SH-SY5Y (cell line): Measurements from ENCODE around the gene LYPD3.

Experiments used
- GATA2 ChIP-seq: IDR thresholded peaks from 2 replicates; pipeline ENCODE4 v1.6.1; 2011; ENCODE audit warnings: mild to moderate bottlenecking, low read depth, low read length
- GATA3 ChIP-seq: IDR thresholded peaks from 2 replicates; pipeline ENCODE4 v1.6.1; 2011; ENCODE audit warnings: low read depth, mild to moderate bottlenecking, low read length, moderate library complexity

LYPD3 gene

DNA sequence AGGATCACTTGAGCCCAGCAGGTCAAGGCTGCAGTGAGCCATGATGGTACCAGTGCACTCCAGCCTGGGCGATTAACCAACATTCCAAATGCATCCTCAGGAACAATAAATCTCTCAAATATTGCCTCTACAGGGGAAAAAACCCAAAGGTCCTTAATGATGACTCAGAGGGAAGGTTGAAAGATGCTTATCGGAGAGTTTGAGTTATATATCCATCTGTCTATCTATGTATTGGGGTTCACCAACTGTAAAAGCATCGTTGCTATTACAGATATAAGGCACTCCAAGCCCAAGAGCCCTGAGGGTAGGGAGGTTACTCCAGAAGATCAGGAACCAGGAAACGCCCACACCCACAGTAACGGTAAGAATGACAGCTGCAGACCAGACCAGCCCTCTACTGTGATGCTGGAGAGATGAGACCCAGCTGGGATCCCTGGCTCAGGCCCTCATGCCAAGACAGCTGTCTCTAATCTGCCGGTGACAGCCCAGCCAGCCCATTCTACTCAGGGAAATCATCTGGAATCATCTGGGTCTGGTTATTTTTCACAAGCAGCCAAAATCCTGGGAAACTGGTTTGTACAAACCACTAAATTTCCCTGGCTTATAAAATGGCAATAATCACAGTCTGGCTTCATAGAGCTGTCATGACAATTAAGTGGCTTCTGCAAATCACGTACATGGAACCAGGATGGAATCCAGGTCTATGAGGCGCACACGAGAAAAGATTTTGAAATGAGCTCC lies 26.9 kb downstream of the LYPD3 start:
- TF ChIP-seq GATA3 (no peak), GATA2 (peak; percentile 36; the same call in 1 of the 2 replicates)

DNA sequence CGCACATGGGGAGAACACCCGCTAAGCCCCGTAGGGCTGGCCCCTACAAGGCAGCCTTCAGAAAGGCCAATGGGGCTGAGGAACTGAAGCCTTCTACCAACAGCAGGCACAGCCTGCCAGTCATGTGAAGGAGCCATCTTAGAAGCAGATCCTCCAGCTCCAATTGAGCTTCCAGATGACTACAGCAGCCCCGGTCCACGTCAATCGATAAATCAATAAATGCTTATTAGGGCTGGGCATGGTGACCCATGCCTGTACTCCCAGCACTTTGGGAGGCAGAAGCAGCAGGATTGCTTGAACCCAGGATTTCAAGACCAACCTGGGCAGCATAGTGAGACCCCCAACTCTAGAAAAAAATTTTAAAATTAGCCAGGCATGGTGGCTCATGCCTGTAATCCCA lies 27.7 kb downstream of the LYPD3 start:
- TF ChIP-seq GATA2 (no peak), GATA3 (no peak)

DNA sequence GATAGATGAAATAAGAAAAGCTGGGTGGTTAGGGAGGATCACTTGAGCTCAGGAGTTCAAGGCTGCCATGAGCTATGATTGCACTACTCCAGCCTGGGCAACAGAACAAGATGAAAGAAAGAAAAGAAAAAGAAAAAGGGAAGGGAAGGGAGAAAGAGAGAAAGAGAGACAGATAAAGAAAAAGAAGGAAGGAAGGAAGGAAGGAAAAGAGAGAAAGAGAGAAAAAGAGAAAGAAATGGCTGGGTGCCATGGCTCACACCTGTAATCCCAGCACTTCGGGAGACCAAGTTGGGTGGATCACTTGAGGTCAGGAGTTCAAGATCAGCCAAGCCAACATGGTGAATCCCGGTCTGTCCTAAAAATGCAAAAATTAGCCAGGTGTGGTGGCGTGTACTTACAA lies 29.6 kb downstream of the LYPD3 start:
- no peak for TF ChIP-seq GATA2
- TF ChIP-seq GATA3: no peak

DNA sequence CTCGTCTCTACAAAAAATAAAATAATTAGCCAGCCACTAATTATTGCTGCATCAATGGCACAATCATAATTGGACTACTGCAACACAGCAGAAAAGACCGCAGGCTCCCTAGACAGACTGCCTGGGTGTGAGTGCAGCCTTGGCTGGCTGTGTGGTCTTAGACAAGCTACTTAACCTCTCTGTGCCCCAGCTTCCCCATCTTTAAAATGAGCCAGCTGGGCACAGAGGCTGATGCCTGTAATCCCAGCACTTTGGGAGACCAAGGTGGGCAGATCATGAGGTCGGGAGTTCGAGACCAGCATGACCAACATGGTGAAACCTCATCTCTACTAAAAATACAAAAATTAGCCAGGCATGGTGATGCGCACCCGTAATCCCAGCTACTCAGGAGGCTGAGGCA lies 31.7 kb downstream of the LYPD3 start:
- TF ChIP-seq GATA2 (no peak), GATA3 (no peak)

DNA sequence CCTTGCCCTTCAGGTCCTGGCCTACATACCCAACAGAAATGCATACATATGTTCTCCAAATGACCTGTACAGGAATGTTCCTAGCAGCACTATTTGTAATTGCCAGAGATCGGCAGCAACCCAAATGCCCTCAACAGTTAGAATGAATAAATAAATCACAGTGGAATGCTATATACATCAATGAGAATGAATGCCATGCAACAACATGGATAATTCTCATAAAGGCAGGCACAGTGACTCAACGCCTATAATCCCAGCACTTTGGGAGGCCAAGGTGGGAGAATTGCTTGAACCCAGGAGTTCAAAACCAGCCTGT lies 32.1 kb downstream of the LYPD3 start:
- TF ChIP-seq GATA2 (no peak), GATA3 (no peak)

DNA sequence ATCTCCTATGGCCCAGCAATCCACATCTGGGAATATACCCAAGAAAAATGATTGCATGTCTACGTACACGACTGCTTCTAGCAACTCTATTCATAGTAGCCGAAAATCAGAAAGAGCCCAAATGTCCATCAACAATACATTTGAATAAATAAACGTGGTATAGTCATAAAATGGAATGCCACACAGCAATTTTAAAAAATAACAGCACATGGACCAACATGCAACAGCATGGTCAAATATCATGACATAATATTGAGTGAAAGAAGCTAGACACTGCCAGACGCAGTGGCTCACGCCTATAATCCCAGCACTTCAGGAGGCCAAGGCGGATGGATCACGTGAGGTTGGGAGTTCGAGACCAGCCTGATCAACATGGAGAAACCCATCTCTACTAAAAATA lies 34.4 kb downstream of the LYPD3 start:
- TF ChIP-seq GATA2: no peak
- TF ChIP-seq GATA3: no peak

DNA sequence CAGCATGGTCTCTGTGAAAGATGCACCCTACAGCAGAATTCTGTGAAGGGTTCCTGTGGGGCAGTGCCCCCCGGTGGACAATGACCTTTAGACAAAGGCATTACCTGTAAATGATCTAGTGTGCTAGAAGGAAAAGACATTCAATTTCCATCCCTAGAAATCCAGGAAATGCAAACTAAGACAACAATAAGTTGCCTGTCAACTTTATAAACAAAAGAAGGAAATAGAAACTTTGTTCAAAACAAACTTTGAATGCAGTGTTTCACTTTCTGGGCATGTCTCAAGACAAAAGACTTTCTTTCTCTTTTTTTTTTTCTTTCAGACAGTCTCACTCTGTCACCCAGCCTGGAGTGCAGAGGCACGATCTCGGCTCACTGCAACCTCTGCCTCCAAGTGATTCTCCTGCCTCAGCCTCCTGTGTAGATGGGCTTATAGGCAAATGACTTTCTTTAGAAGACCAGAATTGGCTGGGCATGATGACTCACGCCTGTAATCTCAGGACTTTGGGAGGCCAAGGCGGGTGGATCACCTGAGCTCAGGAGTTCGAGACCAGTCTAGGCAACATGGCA lies 35.2 kb downstream of the LYPD3 start:
- TF ChIP-seq GATA2: no peak
- no peak for TF ChIP-seq GATA3

DNA sequence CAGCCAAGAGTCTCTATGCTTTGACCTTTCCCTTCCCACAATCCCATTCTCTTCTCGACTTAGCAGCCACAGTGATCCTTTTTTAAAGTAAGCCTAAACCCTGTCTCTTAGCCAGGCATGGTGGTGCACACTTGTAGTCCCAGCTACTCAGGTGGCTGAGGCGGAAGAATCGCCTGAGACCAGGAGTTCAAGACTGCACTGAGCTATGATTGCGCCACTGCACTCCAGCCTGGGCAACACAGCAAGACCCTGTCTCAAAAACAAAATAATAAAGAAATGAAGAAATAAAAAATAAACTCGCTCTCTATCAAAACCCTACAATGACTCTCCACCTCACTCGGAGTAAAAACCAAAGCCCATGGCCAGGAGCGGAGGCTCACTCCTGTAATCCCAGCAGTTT lies 36.0 kb downstream of the LYPD3 start:
- no peak for TF ChIP-seq GATA3

DNA sequence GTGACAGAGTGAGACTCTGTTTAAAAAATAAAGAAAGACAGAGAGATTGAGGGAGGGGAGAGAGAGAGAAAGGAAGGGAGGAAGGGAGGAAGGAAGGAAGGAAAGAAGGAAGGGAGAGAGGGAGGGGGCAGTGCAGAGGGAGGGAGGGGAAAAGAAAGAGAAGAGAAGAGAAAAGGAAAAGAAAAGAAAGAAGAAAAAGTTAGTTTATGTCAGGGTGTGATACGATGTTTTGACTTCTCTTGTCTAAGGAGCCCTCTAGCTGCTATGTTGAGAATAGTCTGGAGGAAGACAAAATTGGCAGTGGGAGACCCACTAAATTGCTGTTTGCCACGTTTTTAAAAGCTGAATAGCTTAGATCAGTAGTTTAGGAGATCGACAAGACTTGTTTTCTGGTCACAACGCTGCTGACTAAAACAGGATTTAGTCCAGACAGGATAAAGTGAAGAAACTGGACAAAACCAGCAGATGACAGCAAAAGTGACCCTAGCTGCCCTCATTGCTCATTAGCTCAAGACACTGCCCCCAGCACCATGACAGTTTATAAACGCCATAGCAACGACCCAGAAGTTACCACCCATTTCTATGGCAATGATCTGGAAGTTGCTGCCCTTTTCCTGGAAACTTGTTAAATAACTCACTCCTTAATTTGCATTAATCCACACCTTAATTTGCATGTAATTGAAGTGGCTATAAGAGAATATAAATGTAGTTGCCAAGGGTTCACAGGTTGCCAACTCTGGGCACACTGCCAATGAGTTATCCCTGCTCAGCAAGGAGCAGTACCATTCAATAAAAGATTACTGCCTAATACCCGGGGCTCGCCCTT lies 39.6 kb downstream of the LYPD3 start:
- TF ChIP-seq GATA3 (no peak), GATA2 (no peak)

DNA sequence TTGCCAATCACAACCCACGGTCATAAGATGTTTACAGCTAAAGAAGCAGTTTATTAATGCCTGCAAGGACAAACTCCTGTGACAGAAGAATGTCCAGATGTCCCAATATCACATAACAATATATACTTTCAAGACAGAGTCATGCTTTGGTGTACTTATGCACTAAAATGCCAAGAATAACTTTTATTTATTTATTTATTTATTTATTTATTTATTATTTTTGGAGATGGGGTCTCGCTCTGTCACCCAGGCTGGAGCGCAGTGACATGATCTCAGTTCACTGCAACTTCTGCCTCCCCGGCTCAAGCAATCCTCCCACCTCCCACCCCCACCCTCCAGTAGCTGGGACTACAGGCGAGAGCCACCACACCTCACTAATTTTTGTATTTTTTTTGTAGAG lies 41.6 kb downstream of the LYPD3 start:
- no peak for TF ChIP-seq GATA3
- no peak for TF ChIP-seq GATA2

DNA sequence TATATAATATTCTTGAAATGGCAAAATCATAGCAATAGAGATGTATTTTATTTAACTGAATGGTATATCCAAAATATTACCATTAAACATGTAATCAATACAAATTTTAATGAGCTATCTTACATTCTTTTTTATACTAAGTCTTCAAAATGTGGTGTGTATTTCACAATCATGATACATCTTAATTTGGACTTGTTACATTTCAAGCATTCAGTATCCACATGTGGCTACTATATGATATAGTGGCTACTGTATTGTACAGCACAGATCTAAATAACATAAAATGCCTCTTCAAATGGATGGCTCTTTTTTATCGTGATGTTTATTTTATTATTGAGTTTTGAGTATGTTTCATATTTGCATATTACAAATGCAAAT lies 42.7 kb downstream of the LYPD3 start:
- TF ChIP-seq GATA2 (no peak), GATA3 (no peak)

DNA sequence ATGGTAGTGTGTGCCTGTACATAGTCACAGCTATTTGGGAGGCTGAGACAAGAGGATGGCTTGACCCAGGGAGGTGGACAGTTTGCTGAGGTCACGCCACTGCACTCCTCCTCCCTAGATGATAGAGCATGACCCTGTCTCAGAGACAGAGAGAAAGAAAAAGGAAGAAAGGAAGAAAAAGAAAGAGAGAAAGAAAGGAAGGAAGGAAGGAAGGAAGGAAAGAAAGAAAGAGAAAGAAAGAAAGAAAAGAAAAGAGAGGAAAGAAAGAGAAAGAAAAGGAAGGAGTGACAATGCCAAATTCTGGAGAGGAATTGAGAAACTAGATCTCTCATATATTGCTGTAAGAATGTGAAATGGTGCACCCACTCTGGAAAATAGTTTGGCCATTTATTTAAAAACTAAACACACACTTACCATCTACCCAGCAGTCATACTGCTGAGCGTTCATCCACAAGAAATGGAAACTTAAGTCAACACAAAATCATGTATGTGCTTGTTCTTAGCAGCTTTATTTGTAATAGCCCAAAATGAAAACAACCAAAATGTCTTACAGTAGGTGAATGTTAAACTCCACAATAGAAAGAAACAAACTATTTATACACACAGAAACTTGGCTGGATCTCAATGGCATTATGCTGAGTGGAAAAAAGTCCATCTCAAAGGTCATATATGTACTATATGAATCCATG lies 43.3 kb downstream of the LYPD3 start:
- no peak for TF ChIP-seq GATA3
- no peak for TF ChIP-seq GATA2

DNA sequence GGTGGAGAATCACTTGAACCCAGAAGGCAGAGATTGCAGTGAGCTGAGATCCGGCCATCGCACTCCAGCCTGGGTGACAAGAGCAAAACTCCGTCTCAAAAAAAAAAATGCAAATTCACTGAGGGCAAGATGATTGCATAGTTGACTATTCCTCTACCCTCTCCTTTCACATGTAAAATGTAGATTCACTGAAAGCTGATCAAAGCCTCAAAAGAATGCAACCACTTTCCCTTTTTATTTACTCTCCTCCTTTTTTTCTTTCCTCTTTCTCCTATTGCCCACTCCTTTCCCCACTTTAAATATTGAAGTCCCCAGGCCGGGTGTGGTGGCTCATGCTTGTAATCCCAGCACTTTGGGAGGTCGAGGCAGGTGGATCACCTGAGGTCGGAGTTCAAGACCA lies 44.5 kb downstream of the LYPD3 start:
- TF ChIP-seq GATA3 (no peak), GATA2 (no peak)

DNA sequence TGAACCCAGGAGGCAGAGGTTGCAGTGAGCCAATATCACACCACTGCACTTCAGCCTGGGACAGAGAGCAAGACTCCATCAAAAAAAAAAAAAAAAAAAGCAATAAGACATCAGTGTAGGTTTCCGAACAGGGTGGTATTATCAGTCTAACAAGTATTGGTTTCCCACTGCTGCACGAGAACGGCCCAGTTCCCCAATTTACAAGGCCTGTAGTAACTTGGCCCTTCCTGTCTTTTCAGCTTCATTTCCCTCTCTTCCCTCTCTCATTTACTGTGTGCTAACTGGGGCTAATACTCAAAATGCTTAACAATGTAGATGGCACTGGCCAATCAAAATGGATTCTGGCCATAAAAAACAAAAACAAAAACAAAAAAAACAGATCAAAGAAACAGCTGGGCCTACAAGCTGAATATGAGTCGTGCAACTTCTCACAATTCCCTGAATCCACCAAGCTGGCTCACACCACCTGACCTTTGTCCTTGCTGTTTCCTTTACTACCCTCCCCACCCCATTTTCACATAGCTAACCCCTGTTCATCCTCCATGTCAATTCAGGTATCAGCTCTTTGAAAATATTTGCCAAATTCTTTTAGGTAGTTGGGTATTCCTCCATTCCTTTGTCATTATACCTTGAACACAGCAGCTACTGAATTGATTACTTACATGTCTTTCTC lies 48.3 kb downstream of the LYPD3 start:
- TF ChIP-seq GATA3: no peak
- TF ChIP-seq GATA2: no peak

DNA sequence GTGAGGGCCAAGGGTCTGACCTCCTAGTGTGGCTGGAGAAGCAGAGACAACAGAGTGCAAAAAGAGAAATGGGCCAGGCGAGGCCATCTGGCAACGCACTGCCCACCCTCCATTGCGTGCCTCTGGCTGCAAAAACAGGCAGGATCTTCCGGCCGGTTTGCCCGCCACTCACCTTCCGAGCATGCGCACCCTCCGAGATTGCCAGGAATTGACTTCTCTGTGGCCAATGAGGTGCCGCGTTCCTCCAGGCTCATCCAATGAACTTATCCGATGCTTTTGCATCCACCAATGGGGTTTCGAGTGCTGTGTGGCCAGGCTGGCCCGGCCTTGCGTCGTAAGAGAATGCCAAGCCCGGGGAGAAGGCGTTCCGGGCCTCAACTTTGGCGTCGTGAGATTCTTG lies 50.9 kb downstream of the LYPD3 start, which contains the start of gene TEX101:
Gene TEX101, plus strand, starts transcription at position 337 of the 400 bp plus-strand sequence. CDS start 1,030 bp downstream, outside the sequence.
- TF ChIP-seq GATA2: no peak

DNA sequence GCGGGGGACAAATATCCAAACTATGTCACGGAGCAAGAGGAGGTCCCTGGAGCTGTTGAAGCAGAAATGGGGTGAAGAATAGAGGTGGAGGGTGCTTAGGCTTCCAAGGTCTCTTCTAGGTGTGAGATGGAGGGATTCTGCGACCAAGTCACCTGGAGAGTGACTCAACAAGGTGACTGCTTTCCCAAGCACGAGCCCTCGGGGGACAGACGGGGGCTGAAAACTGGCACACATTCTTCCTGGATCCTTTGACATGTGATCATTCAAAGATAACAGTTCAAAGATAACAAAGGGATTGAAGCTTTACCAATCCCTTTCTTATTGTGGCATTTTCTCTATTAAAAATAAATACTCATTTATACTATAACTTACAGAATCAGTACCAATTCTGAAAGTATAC lies 53.0 kb downstream of the LYPD3 start:
- no peak for TF ChIP-seq GATA3
- TF ChIP-seq GATA2: no peak
